HG02852 (cell line): ENCODE results near the gene CCDC51.

Source experiments
- ATAC-seq: cut with Tn5 transposase; IDR thresholded peaks from one replicate; pipeline ENCODE4 v1.9.1; 2021; ENCODE audit warnings: mild to moderate bottlenecking, moderate library complexity; ENCODE audit not compliant: unreplicated experiment

CCDC51 gene

GRCh38 chr3:48422272-48422671, 17.6 kb downstream of the CCDC51 start:
- no peak for ATAC-seq

- no peak for ATAC-seq
These were observed 19.4 kb downstream of the CCDC51 start for GRCh38 chr3:48420561-48420960.

- no peak for ATAC-seq
These were observed 20.3 kb downstream of the CCDC51 start for GRCh38 chr3:48419597-48419996.

GRCh38 chr3:48419149-48419548, 20.8 kb downstream of the CCDC51 start:
- ATAC-seq = no peak

- no peak for ATAC-seq
These were observed 21.3 kb downstream of the CCDC51 start for GRCh38 chr3:48418651-48419050.

GRCh38 chr3:48418140-48418539, 21.8 kb downstream of the CCDC51 start:
- no peak for ATAC-seq

- ATAC-seq = no peak
These were observed 22.3 kb downstream of the CCDC51 start for GRCh38 chr3:48417529-48418108.

GRCh38 chr3:48416546-48416945, 23.4 kb downstream of the CCDC51 start:
- ATAC-seq = no peak

GRCh38 chr3:48416091-48416505, 23.8 kb downstream of the CCDC51 start:
- no peak for ATAC-seq

GRCh38 chr3:48415251-48415953, 24.5 kb downstream of the CCDC51 start:
- no peak for ATAC-seq

GRCh38 chr3:48414376-48415250, 25.3 kb downstream of the CCDC51 start:
- ATAC-seq = no peak

GRCh38 chr3:48413611-48414010, 26.3 kb downstream of the CCDC51 start:
- no peak for ATAC-seq

- ATAC-seq = no peak
These were observed 26.8 kb downstream of the CCDC51 start for GRCh38 chr3:48413086-48413485.

GRCh38 chr3:48412375-48413001, 27.4 kb downstream of the CCDC51 start:
- ATAC-seq = no peak

- no peak for ATAC-seq
These were observed 28.1 kb downstream of the CCDC51 start for GRCh38 chr3:48411606-48412374.

- ATAC-seq = no peak
These were observed 28.8 kb downstream of the CCDC51 start for GRCh38 chr3:48411041-48411588.

- no peak for ATAC-seq
These were observed 29.5 kb downstream of the CCDC51 start for GRCh38 chr3:48410205-48411040.

GRCh38 chr3:48409291-48410201, 30.4 kb downstream of the CCDC51 start:
- no peak for ATAC-seq
